Tibial nerve (tissue), 4 donors: Measurements from ENCODE around the gene FARP1.

Source experiments
- CTCF ChIP-seq, 5 experiments: fragments of 200-600 bp in 3 of 5; fragments of 450-650 bp in 2 of 5; sonication (generic) in 3 of 5; IDR thresholded peaks; one replicate each; pipeline ENCODE4 v1.5.1; 2016 to 2019; ENCODE audit warnings: antibody characterized with exemption in 5 of 5, mild to moderate bottlenecking in 3 of 5, moderate library complexity in 2 of 5
- EP300 ChIP-seq, 2 donors: sonication (generic); formaldehyde crosslinking; IDR thresholded peaks; one replicate each; pipeline ENCODE4 v1.6.1; 2017; ENCODE audit warnings: antibody characterized with exemption in 2 of 2, mild to moderate bottlenecking in 1 of 2
- POLR2A ChIP-seq, 2 donors: fragments of 450-650 bp; IDR thresholded peaks; one replicate each; pipeline ENCODE4 v1.6.1; 2017; ENCODE audit warnings: antibody characterized with exemption in 2 of 2, mild to moderate bottlenecking in 2 of 2, moderate library complexity in 2 of 2

- TF ChIP-seq POLR2A (IDR thresholded peaks at IDR 0.05) = no peak
- TF ChIP-seq CTCF (IDR thresholded peaks at IDR 0.05) = no peak
- TF ChIP-seq EP300 (IDR thresholded peaks at IDR 0.05) = no peak
Observed at GRCh38 chr13:98285852-98286594, 143.1 kb downstream of the FARP1 start.
